ENCODE results near the gene SUCLG2. TPM values are rescaled to one million over a fixed set of nuclear protein-coding genes. Genes with fewer than 3 reads are reported as not detected.

The SUCLG2 gene
- total and polyA plus RNA-seq, 2 of the 4 experiments (the other 2 are of a cell fraction): 26.8 to 34.6 TPM

- Histone ChIP-seq H2BK5ac (ENCODE audit: low read depth, low read length, poor library complexity, severe bottlenecking) (no peak overlapping the region), H4K8ac (ENCODE audit: low read depth in 2 of 2, low read length in 2 of 2) (no peak overlapping the region), H3K9ac (ENCODE audit: low read depth, low read length) (no peak overlapping the region), H3K9me3 (ENCODE audit: control insufficient read depth, insufficient read depth, low read length) (no peaks in the 10 kb centered on the region), H3K23ac (ENCODE audit: low read depth, low read length) (no peak overlapping the region), H3K18ac (ENCODE audit: low read depth, low read length) (no peak overlapping the region), H3K9me1 (ENCODE audit: insufficient read depth, low read length) (peaks cover 2% of the 10 kb centered on the region; the same call in 1 of the 2 replicates), H2BK20ac (ENCODE audit: low read depth, low read length) (no peak overlapping the region), H3K4me3 (ENCODE audit: insufficient read depth, low read depth, low read length) (no peak overlapping the region), H4K91ac (ENCODE audit: insufficient read depth, low read depth, low read length) (no peak overlapping the region), H3K14ac (replicated peaks; ENCODE audit: low read depth, low read length) (no peak overlapping the region), H3K4ac (ENCODE audit: low read depth, low read length) (no peak overlapping the region), H2AK9ac (replicated peaks; ENCODE audit: low read depth, low read length, poor library complexity) (no peak overlapping the region), H4K20me1 (ENCODE audit: insufficient read depth, low read length) (no peaks in the 10 kb centered on the region), H3K27me3 (ENCODE audit: control insufficient read depth, insufficient read depth, low read length) (no peaks in the 10 kb centered on the region), H3K36me3 (ENCODE audit: control insufficient read depth, insufficient read depth, low read length) (peaks cover 3% of the 10 kb centered on the region; the same call in 1 of the 2 replicates), H2AFZ (replicated peaks; ENCODE audit: low read length, poor library complexity) (no peak overlapping the region), H2AK5ac (ENCODE audit: low read depth, low read length) (no peak overlapping the region), H3K4me2 (ENCODE audit: low read depth, low read length) (no peak overlapping the region), H3K4me1 (ENCODE audit: control insufficient read depth, insufficient read depth, low read length) (peaks cover 2% of the 10 kb centered on the region; the same call in 1 of the 2 replicates), H4K5ac (ENCODE audit: low read depth, low read length) (no peak overlapping the region), H2BK15ac (ENCODE audit: low read depth, low read length) (no peak overlapping the region), H2BK120ac (ENCODE audit: low read depth, low read length) (no peak overlapping the region), H3K56ac (ENCODE audit: extremely low read depth, insufficient read depth, low read length) (no peak overlapping the region), H3K79me1 (ENCODE audit: low read depth in 1 of 2, low read length in 2 of 2) (peaks cover 17 to 18% of the 10 kb centered on the region in 2 experiments; a peak in 2 of 4 replicates), H3K27ac (ENCODE audit: insufficient read depth, low read length) (no peak overlapping the region)
- in situ Hi-C loops (cut with MboI; ENCODE audit: low sequenced_read_pairs): no loop called here
- ATAC-seq (ENCODE audit: low read depth) (no peak), DNase-seq (no peak)
- WGBS, 2 experiments (ENCODE audit: extremely low coverage in 2 of 2, insufficient read length in 1 of 2): no CpG with 5 or more reads among the region's 7 CpGs
- CTCF ChIA-PET: no interaction called here
- dilution Hi-C loops (cut with HindIII; ENCODE audit: low sequenced_read_pairs, unreplicated experiment): no loop called here
- intact Hi-C loops (cut with micrococcal nuclease): no loop called here
- POLR2A ChIA-PET (ENCODE audit: unreplicated experiment): no interaction called here
- no TSS peak for BruUV-seq (replicated peaks)
- TF ChIP-seq SMC3 (IDR thresholded peaks at IDR 0.05; ENCODE audit: low read depth, low read length) (no peak), CTCF (conservative IDR thresholded peaks at IDR 0.05; ENCODE audit: low read depth, low read length) (no peak)
Measured at GRCh38 chr3:67559029-67559605, 95.3 kb downstream of the SUCLG2 start.

All from IMR-90 (cell line).